ENCODE data around the gene DZIP1L.

The DZIP1L gene

GRCh38 chr3:138030734-138031280 is 84.6 kb downstream of the DZIP1L start:
- no peak for DNase-seq

GRCh38 chr3:138027821-138028220 is 87.6 kb downstream of the DZIP1L start:
- DNase-seq = no peak

GRCh38 chr3:138025553-138025952 is 89.9 kb downstream of the DZIP1L start:
- DNase-seq = no peak

GRCh38 chr3:138023754-138024153 is 91.7 kb downstream of the DZIP1L start:
- no peak for DNase-seq

GRCh38 chr3:138019281-138020069 is 95.9 kb downstream of the DZIP1L start:
- DNase-seq = no peak

- DNase-seq = no peak
These were observed 99.3 kb downstream of the DZIP1L start for GRCh38 chr3:138016065-138016464.

GRCh38 chr3:138012526-138012925 is 102.9 kb downstream of the DZIP1L start:
- no peak for DNase-seq

Measured in stimulated activated CD4-positive, alpha-beta T cell treated with anti-CD3 and anti-CD28 coated beads, Interleukin-15, amount 100 ng/mL, for 24 hours (primary cell).